ENCODE measurements around the gene GGTA1. TPM values are rescaled to one million over a fixed set of nuclear protein-coding genes. Genes with fewer than 3 reads are reported as not detected.

GGTA1 gene
- total and polyA plus RNA-seq, 2 donors (not counting 1 experiment from before 2014, with no cell fraction given): not detected

GRCh38 chr9:121427899-121428298 lies 71.7 kb downstream of the GGTA1 start:
- H3K4me1 ChIP-seq (ENCODE audit: control insufficient read depth, extremely low read depth, insufficient read depth, low read length): no peaks in the 10 kb centered on the region
- no peaks in the 10 kb centered on the region for H3K36me3 ChIP-seq (ENCODE audit: control insufficient read depth, insufficient read depth, low read length)
- H3K27ac ChIP-seq (ENCODE audit: insufficient read depth, low read length): no peak overlapping the region
- no peak overlapping the region for H3K4me2 ChIP-seq (ENCODE audit: extremely low read depth, insufficient read depth, low read length)
- H3K27me3 ChIP-seq (ENCODE audit: control insufficient read depth, insufficient read depth, low read length): peaks cover 8% of the 10 kb centered on the region
- H3K9ac ChIP-seq (ENCODE audit: insufficient read depth, low read length): no peak overlapping the region
- H2AFZ ChIP-seq (ENCODE audit: low read length): no peak overlapping the region
- no peaks in the 10 kb centered on the region for H3K79me2 ChIP-seq (ENCODE audit: control insufficient read depth, insufficient read depth, low read length)
- H3K4me3 ChIP-seq (replicated peaks in 1 of 4; ENCODE audit: control extremely low read depth in 1 of 4, insufficient read depth in 1 of 4, low read depth in 3 of 4, low read length in 4 of 4): no peak overlapping the region
- DNase-seq (ENCODE audit: low read depth in 2 of 2): no peak
- TF ChIP-seq CTCF (conservative IDR thresholded peaks at IDR 0.05 in 1 of 2, IDR thresholded peaks at IDR 0.05 in 1 of 2; ENCODE audit: low read depth in 1 of 2, low read length in 2 of 2) (no peak), EZH2 (IDR thresholded peaks at IDR 0.05; ENCODE audit: low read length, missing control alignments) (no peak)
- no peaks in the 10 kb centered on the region for H4K20me1 ChIP-seq (ENCODE audit: control insufficient read depth, extremely low read depth, insufficient read depth, low read length)
- no peaks in the 10 kb centered on the region for H3K9me3 ChIP-seq (ENCODE audit: control insufficient read depth, insufficient read depth, low read depth, low read length)

- no peaks in the 10 kb centered on the region for H3K9me3 ChIP-seq (ENCODE audit: control insufficient read depth, insufficient read depth, low read depth, low read length)
- no peak for TF ChIP-seq CTCF (conservative IDR thresholded peaks at IDR 0.05 in 1 of 2, IDR thresholded peaks at IDR 0.05 in 1 of 2; ENCODE audit: low read depth in 1 of 2, low read length in 2 of 2)
- TF ChIP-seq EZH2 (IDR thresholded peaks at IDR 0.05; ENCODE audit: low read length, missing control alignments): no peak
These were observed 75.6 kb downstream of the GGTA1 start for GRCh38 chr9:121424024-121424432.

GRCh38 chr9:121411993-121412392 lies 87.7 kb downstream of the GGTA1 start:
- Histone ChIP-seq H3K4me3 (replicated peaks in 1 of 4; ENCODE audit: control extremely low read depth in 1 of 4, insufficient read depth in 1 of 4, low read depth in 3 of 4, low read length in 4 of 4) (no peak overlapping the region), H3K27ac (ENCODE audit: insufficient read depth, low read length) (no peak overlapping the region), H3K4me2 (ENCODE audit: extremely low read depth, insufficient read depth, low read length) (no peak overlapping the region), H3K4me1 (ENCODE audit: control insufficient read depth, extremely low read depth, insufficient read depth, low read length) (no peaks in the 10 kb centered on the region), H2AFZ (ENCODE audit: low read length) (no peak overlapping the region), H3K9ac (ENCODE audit: insufficient read depth, low read length) (no peak overlapping the region), H4K20me1 (ENCODE audit: control insufficient read depth, extremely low read depth, insufficient read depth, low read length) (no peaks in the 10 kb centered on the region), H3K27me3 (ENCODE audit: control insufficient read depth, insufficient read depth, low read length) (peaks cover 5% of the 10 kb centered on the region), H3K9me3 (ENCODE audit: control insufficient read depth, insufficient read depth, low read depth, low read length) (no peaks in the 10 kb centered on the region), H3K36me3 (ENCODE audit: control insufficient read depth, insufficient read depth, low read length) (no peaks in the 10 kb centered on the region), H3K79me2 (ENCODE audit: control insufficient read depth, insufficient read depth, low read length) (no peaks in the 10 kb centered on the region)
- no peak for DNase-seq (ENCODE audit: low read depth in 2 of 2)
- TF ChIP-seq CTCF (conservative IDR thresholded peaks at IDR 0.05 in 1 of 2, IDR thresholded peaks at IDR 0.05 in 1 of 2; ENCODE audit: low read depth in 1 of 2, low read length in 2 of 2) (no peak), EZH2 (IDR thresholded peaks at IDR 0.05; ENCODE audit: low read length, missing control alignments) (no peak)

More at GRCh38 chr9:121424024-121424432, 75.6 kb downstream of the GGTA1 start:
- Histone ChIP-seq H3K4me2 (ENCODE audit: extremely low read depth, insufficient read depth, low read length) (no peak overlapping the region), H3K79me2 (ENCODE audit: control insufficient read depth, insufficient read depth, low read length) (no peaks in the 10 kb centered on the region), H3K4me3 (replicated peaks in 1 of 4; ENCODE audit: control extremely low read depth in 1 of 4, insufficient read depth in 1 of 4, low read depth in 3 of 4, low read length in 4 of 4) (no peak overlapping the region), H3K27ac (ENCODE audit: insufficient read depth, low read length) (no peak overlapping the region), H3K4me1 (ENCODE audit: control insufficient read depth, extremely low read depth, insufficient read depth, low read length) (no peaks in the 10 kb centered on the region), H3K36me3 (ENCODE audit: control insufficient read depth, insufficient read depth, low read length) (no peaks in the 10 kb centered on the region), H3K27me3 (ENCODE audit: control insufficient read depth, insufficient read depth, low read length) (peaks cover 8% of the 10 kb centered on the region), H4K20me1 (ENCODE audit: control insufficient read depth, extremely low read depth, insufficient read depth, low read length) (no peaks in the 10 kb centered on the region), H2AFZ (ENCODE audit: low read length) (no peak overlapping the region), H3K9ac (ENCODE audit: insufficient read depth, low read length) (no peak overlapping the region)
- no peak for DNase-seq (ENCODE audit: low read depth in 2 of 2)

Data from fibroblast of lung (primary cell).